Keratinocyte (primary cell): ENCODE data around the gene KPNA4.

Experiments used
- EZH2 ChIP-seq: IDR thresholded peaks from one replicate; pipeline ENCODE4 v1.6.1; 2012; ENCODE audit warnings: inconsistent platforms, mild to moderate bottlenecking, low read length, moderate library complexity
- TF ChIP-seq, protein P1 (sequence below), 3 experiments: IDR thresholded peaks in 1 of 3; conservative IDR thresholded peaks in 1 of 3; optimal IDR thresholded peaks in 1 of 3; 2 replicates in 2 of 3; 3 replicates in 1 of 3; pipeline versions ENCODE3 to v1.5.1; 2011; ENCODE audit warnings: low read length in 3 of 3, mild to moderate bottlenecking in 3 of 3, moderate library complexity in 2 of 3, control low read depth in 1 of 3, inconsistent platforms in 1 of 3; ENCODE audit not compliant: insufficient read depth in 2 of 3; ENCODE audit errors: extremely low read depth in 1 of 3

GRCh38 chr3:160498202-160498601 lies 67.2 kb downstream of the KPNA4 start:
- TF ChIP-seq, protein P1, sequence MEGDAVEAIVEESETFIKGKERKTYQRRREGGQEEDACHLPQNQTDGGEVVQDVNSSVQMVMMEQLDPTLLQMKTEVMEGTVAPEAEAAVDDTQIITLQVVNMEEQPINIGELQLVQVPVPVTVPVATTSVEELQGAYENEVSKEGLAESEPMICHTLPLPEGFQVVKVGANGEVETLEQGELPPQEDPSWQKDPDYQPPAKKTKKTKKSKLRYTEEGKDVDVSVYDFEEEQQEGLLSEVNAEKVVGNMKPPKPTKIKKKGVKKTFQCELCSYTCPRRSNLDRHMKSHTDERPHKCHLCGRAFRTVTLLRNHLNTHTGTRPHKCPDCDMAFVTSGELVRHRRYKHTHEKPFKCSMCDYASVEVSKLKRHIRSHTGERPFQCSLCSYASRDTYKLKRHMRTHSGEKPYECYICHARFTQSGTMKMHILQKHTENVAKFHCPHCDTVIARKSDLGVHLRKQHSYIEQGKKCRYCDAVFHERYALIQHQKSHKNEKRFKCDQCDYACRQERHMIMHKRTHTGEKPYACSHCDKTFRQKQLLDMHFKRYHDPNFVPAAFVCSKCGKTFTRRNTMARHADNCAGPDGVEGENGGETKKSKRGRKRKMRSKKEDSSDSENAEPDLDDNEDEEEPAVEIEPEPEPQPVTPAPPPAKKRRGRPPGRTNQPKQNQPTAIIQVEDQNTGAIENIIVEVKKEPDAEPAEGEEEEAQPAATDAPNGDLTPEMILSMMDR (optimal IDR thresholded peaks at IDR 0.05 in 1 of 3, IDR thresholded peaks at IDR 0.05 in 1 of 3, conservative IDR thresholded peaks at IDR 0.05 in 1 of 3; ENCODE audit: extremely low read depth in 1 of 3, insufficient read depth in 2 of 3, low read length in 3 of 3), result no peak
- TF ChIP-seq EZH2, result no peak
